B cell (primary cell): ENCODE measurements around the gene SLC6A12.

Experiments used
- CTCF ChIP-seq: fragments of 200-600 bp; IDR thresholded peaks from one replicate; pipeline ENCODE4 v1.8.0; 2022; ENCODE audit warnings: antibody characterized with exemption, mild to moderate bottlenecking
- EZH2 ChIP-seq: IDR thresholded peaks from 2 replicates; pipeline ENCODE4 v1.6.1; 2012; ENCODE audit warnings: borderline replicate concordance, low read depth, mild to moderate bottlenecking, moderate library complexity, low read length; ENCODE audit not compliant: insufficient read depth, poor library complexity, severe bottlenecking

GRCh38 chr12:172732-173161, 41.2 kb downstream of the SLC6A12 start:
- TF ChIP-seq CTCF (no peak), EZH2 (no peak)
